K562 (cell line): ENCODE data around the gene LRRC74B. TPM values are rescaled to one million over a fixed set of nuclear protein-coding genes. Genes with fewer than 3 reads are reported as not detected.

Experiments used
- E2F3 ChIP-seq: fragments of 250-450 bp; sonication (Bioruptor Pico); IDR thresholded peaks from 2 replicates; pipeline ENCODE4 v1.4.0; 2020; ENCODE audit warnings: mild to moderate bottlenecking
- KDM2B ChIP-seq: fragments of 250-450 bp; sonication (Bioruptor Pico); IDR thresholded peaks from 2 replicates; pipeline ENCODE4 v1.8.0; 2021; ENCODE audit warnings: mild to moderate bottlenecking, moderate library complexity
- NBN ChIP-seq: fragments of 450-650 bp; IDR thresholded peaks from 2 replicates; pipeline ENCODE4 v1.6.1; 2016; ENCODE audit warnings: low read depth, mild to moderate bottlenecking
- POLR2AphosphoS5 ChIP-seq: IDR thresholded peaks from 2 replicates; pipeline ENCODE4 v1.6.1; 2011; ENCODE audit warnings: mild to moderate bottlenecking, low read depth, low read length, moderate library complexity; ENCODE audit not compliant: control insufficient read depth, insufficient read depth
- RAD21 ChIP-seq, 2 experiments: fragments of 250-450 bp in 1 of 2; fragments of 450-650 bp in 1 of 2; sonication (Bioruptor Pico) in 1 of 2; formaldehyde crosslinking in 1 of 2; IDR thresholded peaks in 1 of 2; conservative IDR thresholded peaks in 1 of 2; 2 replicates each; pipeline versions ENCODE4 v1.4.0 to v1.8.0; 2020 to 2022; ENCODE audit warnings: mild to moderate bottlenecking in 2 of 2, moderate library complexity in 1 of 2
- SIRT6 ChIP-seq: IDR thresholded peaks from one replicate; pipeline ENCODE4 v1.6.1; 2012; ENCODE audit warnings: low read depth, mild to moderate bottlenecking, control low read depth, inconsistent platforms, low read length, moderate library complexity
- SRF ChIP-seq, 2 experiments: fragments of 250-450, 450-650 bp in 1 of 2; sonication (Bioruptor Pico) in 1 of 2; sonication (generic) in 1 of 2; formaldehyde crosslinking; IDR thresholded peaks; 2 replicates each; pipeline versions ENCODE4 v1.5.0 to v1.5.1; 2020 to 2022; ENCODE audit warnings: mild to moderate bottlenecking in 1 of 2, missing genetic modification reagents in 1 of 2
- WHSC1 ChIP-seq: IDR thresholded peaks from one replicate; pipeline ENCODE4 v1.6.1; 2012; ENCODE audit warnings: low read length, control low read depth, inconsistent platforms
- YY1 ChIP-seq, 3 experiments: IDR thresholded peaks; 2 replicates each; pipeline ENCODE4 v1.6.1; 2011; ENCODE audit warnings: low read length in 2 of 3, mild to moderate bottlenecking in 2 of 3, moderate library complexity in 2 of 3, borderline replicate concordance in 1 of 3, control low read depth in 1 of 3, low read depth in 1 of 3; ENCODE audit not compliant: insufficient read depth in 3 of 3, insufficient replicate concordance in 2 of 3, control insufficient read depth in 1 of 3, insufficient read length in 1 of 3; ENCODE audit errors: extremely low read depth in 1 of 3
- ZNF384 ChIP-seq: IDR thresholded peaks from 2 replicates; pipeline ENCODE4 v1.6.1; 2012; ENCODE audit warnings: low read depth, low read length, improper control_type of control experiment
- ZNF586 ChIP-seq: fragments of 450-650 bp; formaldehyde crosslinking; conservative IDR thresholded peaks from 2 replicates; pipeline ENCODE4 v1.4.0; 2020; ENCODE audit warnings: mild to moderate bottlenecking, moderate library complexity
- polyA plus RNA-seq, 8 experiments: library from polyadenylated mRNA; depleted of rRNA in 4 of 8; stranded (reverse) in 5 of 8; unstranded in 3 of 8; fragments of >200 nt; fragmentation: Nextera tagmentation in 2 of 8; fragmentation: Illumina TruSeq in 1 of 8; extraction: Ambion mirVana in 2 of 8; extraction: Trizol in 1 of 8; gene quantifications; 2 replicates each; pipeline versions ENCODE4 v1.2.1 to v1.2.3, GENCODE V29; 2011 to 2014; ENCODE audit warnings: inconsistent platforms in 1 of 8, missing spikeins in 1 of 8
- total RNA-seq, 7 experiments: library from RNA; depleted of rRNA in 6 of 7; stranded (reverse); fragments of >200 nt in 6 of 7; fragmentation: Illumina TruSeq in 2 of 7; extraction: Trizol in 2 of 7; gene quantifications; 2 replicates each; pipeline versions ENCODE4 v1.2.1 to v1.2.3, GENCODE V29; 2011 to 2021; ENCODE audit warnings: low replicate concordance in 1 of 7
- TF ChIP-seq, protein P1 (sequence below): fragments of 250-450 bp; sonication (Bioruptor Pico); IDR thresholded peaks from 2 replicates; pipeline ENCODE4 v1.4.0; 2020
- TF ChIP-seq, protein P2 (sequence below), 3 experiments: IDR thresholded peaks in 2 of 3; conservative IDR thresholded peaks in 1 of 3; 2 replicates each; pipeline ENCODE4 v1.5.1; 2011 to 2012; ENCODE audit warnings: low read length in 3 of 3, mild to moderate bottlenecking in 3 of 3, control low read depth in 2 of 3, improper control_type of control experiment in 1 of 3, inconsistent platforms in 1 of 3, low read depth in 1 of 3, mixed read lengths in 1 of 3, moderate library complexity in 1 of 3; ENCODE audit not compliant: insufficient read depth in 2 of 3
- TF ChIP-seq, protein P3 (sequence below): fragments of 250-450 bp; sonication (Bioruptor Pico); IDR thresholded peaks from 2 replicates; pipeline ENCODE4 v1.5.0; 2022; ENCODE audit warnings: mild to moderate bottlenecking

LRRC74B gene
- total and polyA plus RNA-seq, 9 of the 15 experiments (the other 6 are each of a cell fraction or from before 2014, with no cell fraction given) = not detected

DNA sequence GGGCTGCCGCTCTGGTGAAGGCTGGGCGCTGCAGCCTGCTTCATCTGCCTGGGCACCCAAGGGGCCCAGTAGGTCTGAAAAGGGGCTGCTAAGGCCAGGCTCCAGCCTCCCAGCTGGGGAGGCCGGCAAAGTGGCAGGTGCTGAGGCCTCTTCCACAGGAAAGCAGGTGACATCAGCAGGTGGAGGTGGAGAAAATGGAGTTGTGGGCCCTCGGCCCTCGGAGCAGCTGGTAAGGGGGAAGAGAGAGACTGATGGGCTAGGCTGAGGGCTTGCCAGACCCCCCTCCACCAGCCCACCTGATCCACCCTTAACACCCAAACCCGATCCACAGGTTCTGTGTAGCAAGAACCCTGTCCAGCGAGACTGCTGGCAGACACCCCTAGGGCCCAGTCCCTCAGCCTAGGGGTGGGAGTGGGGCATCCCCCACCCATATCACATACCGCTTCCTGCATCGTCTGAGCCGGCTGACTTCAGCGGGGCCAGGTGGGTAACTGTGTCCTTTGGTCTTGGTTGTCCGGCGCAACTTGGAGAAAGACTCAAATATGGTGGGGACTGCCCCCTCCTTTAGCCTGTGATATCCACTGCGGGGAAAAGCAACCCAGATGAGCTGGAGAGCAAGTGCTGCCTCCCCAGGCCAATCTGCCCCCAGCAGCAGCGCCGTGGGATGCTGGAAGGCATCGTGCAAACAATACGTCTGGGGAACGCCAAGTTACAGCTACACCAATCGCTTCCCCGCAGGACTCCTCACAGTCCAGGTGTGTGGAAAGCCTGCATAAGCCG lies 45.3 kb upstream of the LRRC74B start (continued):
- TF ChIP-seq, protein P1, sequence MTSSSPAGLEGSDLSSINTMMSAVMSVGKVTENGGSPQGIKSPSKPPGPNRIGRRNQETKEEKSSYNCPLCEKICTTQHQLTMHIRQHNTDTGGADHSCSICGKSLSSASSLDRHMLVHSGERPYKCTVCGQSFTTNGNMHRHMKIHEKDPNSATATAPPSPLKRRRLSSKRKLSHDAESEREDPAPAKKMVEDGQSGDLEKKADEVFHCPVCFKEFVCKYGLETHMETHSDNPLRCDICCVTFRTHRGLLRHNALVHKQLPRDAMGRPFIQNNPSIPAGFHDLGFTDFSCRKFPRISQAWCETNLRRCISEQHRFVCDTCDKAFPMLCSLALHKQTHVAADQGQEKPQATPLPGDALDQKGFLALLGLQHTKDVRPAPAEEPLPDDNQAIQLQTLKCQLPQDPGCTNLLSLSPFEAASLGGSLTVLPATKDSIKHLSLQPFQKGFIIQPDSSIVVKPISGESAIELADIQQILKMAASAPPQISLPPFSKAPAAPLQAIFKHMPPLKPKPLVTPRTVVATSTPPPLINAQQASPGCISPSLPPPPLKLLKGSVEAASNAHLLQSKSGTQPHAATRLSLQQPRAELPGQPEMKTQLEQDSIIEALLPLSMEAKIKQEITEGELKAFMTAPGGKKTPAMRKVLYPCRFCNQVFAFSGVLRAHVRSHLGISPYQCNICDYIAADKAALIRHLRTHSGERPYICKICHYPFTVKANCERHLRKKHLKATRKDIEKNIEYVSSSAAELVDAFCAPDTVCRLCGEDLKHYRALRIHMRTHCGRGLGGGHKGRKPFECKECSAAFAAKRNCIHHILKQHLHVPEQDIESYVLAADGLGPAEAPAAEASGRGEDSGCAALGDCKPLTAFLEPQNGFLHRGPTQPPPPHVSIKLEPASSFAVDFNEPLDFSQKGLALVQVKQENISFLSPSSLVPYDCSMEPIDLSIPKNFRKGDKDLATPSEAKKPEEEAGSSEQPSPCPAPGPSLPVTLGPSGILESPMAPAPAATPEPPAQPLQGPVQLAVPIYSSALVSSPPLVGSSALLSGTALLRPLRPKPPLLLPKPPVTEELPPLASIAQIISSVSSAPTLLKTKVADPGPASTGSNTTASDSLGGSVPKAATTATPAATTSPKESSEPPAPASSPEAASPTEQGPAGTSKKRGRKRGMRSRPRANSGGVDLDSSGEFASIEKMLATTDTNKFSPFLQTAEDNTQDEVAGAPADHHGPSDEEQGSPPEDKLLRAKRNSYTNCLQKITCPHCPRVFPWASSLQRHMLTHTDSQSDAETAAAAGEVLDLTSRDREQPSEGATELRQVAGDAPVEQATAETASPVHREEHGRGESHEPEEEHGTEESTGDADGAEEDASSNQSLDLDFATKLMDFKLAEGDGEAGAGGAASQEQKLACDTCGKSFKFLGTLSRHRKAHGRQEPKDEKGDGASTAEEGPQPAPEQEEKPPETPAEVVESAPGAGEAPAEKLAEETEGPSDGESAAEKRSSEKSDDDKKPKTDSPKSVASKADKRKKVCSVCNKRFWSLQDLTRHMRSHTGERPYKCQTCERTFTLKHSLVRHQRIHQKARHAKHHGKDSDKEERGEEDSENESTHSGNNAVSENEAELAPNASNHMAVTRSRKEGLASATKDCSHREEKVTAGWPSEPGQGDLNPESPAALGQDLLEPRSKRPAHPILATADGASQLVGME = 0 out of 2 replicates have a peak, but pooled peaks have one; percentile 0
- TF ChIP-seq, protein P2, sequence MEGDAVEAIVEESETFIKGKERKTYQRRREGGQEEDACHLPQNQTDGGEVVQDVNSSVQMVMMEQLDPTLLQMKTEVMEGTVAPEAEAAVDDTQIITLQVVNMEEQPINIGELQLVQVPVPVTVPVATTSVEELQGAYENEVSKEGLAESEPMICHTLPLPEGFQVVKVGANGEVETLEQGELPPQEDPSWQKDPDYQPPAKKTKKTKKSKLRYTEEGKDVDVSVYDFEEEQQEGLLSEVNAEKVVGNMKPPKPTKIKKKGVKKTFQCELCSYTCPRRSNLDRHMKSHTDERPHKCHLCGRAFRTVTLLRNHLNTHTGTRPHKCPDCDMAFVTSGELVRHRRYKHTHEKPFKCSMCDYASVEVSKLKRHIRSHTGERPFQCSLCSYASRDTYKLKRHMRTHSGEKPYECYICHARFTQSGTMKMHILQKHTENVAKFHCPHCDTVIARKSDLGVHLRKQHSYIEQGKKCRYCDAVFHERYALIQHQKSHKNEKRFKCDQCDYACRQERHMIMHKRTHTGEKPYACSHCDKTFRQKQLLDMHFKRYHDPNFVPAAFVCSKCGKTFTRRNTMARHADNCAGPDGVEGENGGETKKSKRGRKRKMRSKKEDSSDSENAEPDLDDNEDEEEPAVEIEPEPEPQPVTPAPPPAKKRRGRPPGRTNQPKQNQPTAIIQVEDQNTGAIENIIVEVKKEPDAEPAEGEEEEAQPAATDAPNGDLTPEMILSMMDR (IDR thresholded peaks at IDR 0.05 in 2 of 3, conservative IDR thresholded peaks at IDR 0.05 in 1 of 3; ENCODE audit: insufficient read depth in 2 of 3, low read depth in 1 of 3, low read length in 3 of 3) = peak; percentile 48 to 69 (median 54)
- no peak for TF ChIP-seq NBN
- peak; percentile 42; the same call in 1 of the 2 replicates for TF ChIP-seq KDM2B
- TF ChIP-seq ZNF384 = peak; percentile 18; the same call in 1 of the 2 replicates
- TF ChIP-seq RAD21 (CRISPR knock-in tag; conservative IDR thresholded peaks at IDR 0.05 in 1 of 2, IDR thresholded peaks at IDR 0.05 in 1 of 2) = peak in 1 of 2 experiments; percentile 48; a peak in 2 of 4 replicates
- 0 out of 2 replicates have a peak, but pooled peaks have one; percentile 72 for TF ChIP-seq ZNF586
- TF ChIP-seq SRF (CRISPR knock-in tag; IDR thresholded peaks at IDR 0.05) = peak in 1 of 2 experiments; percentile 14; a peak in 1 of 4 replicates
- peak; percentile 33 for TF ChIP-seq WHSC1
- TF ChIP-seq YY1 (IDR thresholded peaks at IDR 0.05; ENCODE audit: borderline replicate concordance in 1 of 3, control insufficient read depth in 1 of 3, extremely low read depth in 1 of 3, insufficient read depth in 3 of 3, insufficient read length in 1 of 3, insufficient replicate concordance in 2 of 3, low read depth in 1 of 3, low read length in 2 of 3) = peak in 1 of 3 experiments; percentile 15
- TF ChIP-seq, protein P3, sequence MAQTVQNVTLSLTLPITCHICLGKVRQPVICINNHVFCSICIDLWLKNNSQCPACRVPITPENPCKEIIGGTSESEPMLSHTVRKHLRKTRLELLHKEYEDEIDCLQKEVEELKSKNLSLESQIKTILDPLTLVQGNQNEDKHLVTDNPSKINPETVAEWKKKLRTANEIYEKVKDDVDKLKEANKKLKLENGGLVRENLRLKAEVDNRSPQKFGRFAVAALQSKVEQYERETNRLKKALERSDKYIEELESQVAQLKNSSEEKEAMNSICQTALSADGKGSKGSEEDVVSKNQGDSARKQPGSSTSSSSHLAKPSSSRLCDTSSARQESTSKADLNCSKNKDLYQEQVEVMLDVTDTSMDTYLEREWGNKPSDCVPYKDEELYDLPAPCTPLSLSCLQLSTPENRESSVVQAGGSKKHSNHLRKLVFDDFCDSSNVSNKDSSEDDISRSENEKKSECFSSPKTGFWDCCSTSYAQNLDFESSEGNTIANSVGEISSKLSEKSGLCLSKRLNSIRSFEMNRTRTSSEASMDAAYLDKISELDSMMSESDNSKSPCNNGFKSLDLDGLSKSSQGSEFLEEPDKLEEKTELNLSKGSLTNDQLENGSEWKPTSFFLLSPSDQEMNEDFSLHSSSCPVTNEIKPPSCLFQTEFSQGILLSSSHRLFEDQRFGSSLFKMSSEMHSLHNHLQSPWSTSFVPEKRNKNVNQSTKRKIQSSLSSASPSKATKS = peak; percentile 14; the same call in 1 of the 2 replicates
- TF ChIP-seq POLR2AphosphoS5 = no peak
- peak; percentile 96 for TF ChIP-seq SIRT6
- TF ChIP-seq E2F3 (CRISPR knock-in tag) = 0 out of 2 replicates have a peak, but pooled peaks have one; percentile 11
